Tibial artery (tissue), 4 donors: ENCODE measurements around the gene KYNU.

ENCODE experiments used
- DNase-seq, 2 donors: peaks; one replicate each; pipeline ENCODE4 v3.0.0-alpha.2; 2019
- H3K27ac ChIP-seq, 2 donors: fragments of 200-600 bp; sonication (generic) in 1 of 2; 1 replicate in 1 of 2; 2 replicates in 1 of 2; pipeline ENCODE4 v1.5.1; 2018 to 2019; ENCODE audit warnings: mild to moderate bottlenecking in 1 of 2
- H3K27me3 ChIP-seq, 2 donors: fragments of 200-600 bp; sonication (generic) in 1 of 2; one replicate each; pipeline versions ENCODE4 v1.5.1 to v1.6.0; 2016 to 2019
- H3K36me3 ChIP-seq, 3 donors: fragments of 200-600 bp; sonication (generic) in 2 of 3; one replicate each; pipeline ENCODE4 v1.5.1; 2016 to 2019; ENCODE audit warnings: mild to moderate bottlenecking in 2 of 3
- H3K4me1 ChIP-seq, 4 donors: fragments of 200-600 bp; sonication (generic) in 2 of 4; 1 replicate in 3 of 4; 2 replicates in 1 of 4; pipeline ENCODE4 v1.5.1; 2016 to 2019
- H3K4me3 ChIP-seq, 2 donors: fragments of 200-600 bp; sonication (generic) in 1 of 2; 1 replicate in 1 of 2; 2 replicates in 1 of 2; pipeline ENCODE4 v1.5.1; 2018 to 2019; ENCODE audit warnings: mild to moderate bottlenecking in 2 of 2
- H3K9me3 ChIP-seq, 3 donors: fragments of 200-600 bp; sonication (generic) in 1 of 3; one replicate each; pipeline ENCODE4 v1.5.1; 2016 to 2019
- intact Hi-C: fragments of 100-400 bp; cut with DNase I; formaldehyde crosslinking; loops from one replicate; pipeline ENCODE4 v1.15.0; 2023; ENCODE audit warnings: low total_unique reads
- TF ChIP-seq, protein P1 (sequence below), 2 experiments: fragments of 200-600 bp in 1 of 2; fragments of 450-650 bp in 1 of 2; IDR thresholded peaks; one replicate each; pipeline ENCODE4 v1.5.1; 2017 to 2019; ENCODE audit warnings: antibody characterized with exemption in 2 of 2, mild to moderate bottlenecking in 1 of 2, moderate library complexity in 1 of 2

KYNU gene

GRCh38 chr2:142937347-142937746 lies 59.9 kb downstream of the KYNU start:
- intact Hi-C loops, result no loop called here
- Histone ChIP-seq H3K4me1 (no peaks in the 10 kb centered on the region), H3K27ac (no peak overlapping the region), H3K4me3 (no peak overlapping the region), H3K27me3 (no peaks in the 10 kb centered on the region), H3K9me3 (no peaks in the 10 kb centered on the region), H3K36me3 (no peaks in the 10 kb centered on the region)
- TF ChIP-seq, protein P1, sequence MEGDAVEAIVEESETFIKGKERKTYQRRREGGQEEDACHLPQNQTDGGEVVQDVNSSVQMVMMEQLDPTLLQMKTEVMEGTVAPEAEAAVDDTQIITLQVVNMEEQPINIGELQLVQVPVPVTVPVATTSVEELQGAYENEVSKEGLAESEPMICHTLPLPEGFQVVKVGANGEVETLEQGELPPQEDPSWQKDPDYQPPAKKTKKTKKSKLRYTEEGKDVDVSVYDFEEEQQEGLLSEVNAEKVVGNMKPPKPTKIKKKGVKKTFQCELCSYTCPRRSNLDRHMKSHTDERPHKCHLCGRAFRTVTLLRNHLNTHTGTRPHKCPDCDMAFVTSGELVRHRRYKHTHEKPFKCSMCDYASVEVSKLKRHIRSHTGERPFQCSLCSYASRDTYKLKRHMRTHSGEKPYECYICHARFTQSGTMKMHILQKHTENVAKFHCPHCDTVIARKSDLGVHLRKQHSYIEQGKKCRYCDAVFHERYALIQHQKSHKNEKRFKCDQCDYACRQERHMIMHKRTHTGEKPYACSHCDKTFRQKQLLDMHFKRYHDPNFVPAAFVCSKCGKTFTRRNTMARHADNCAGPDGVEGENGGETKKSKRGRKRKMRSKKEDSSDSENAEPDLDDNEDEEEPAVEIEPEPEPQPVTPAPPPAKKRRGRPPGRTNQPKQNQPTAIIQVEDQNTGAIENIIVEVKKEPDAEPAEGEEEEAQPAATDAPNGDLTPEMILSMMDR (IDR thresholded peaks at IDR 0.05), result no peak
- DNase-seq, result no peak

GRCh38 chr2:142938240-142938639 lies 60.8 kb downstream of the KYNU start:
- H3K4me3 ChIP-seq, result no peak overlapping the region
- intact Hi-C loops, result no loop called here
- no peaks in the 10 kb centered on the region for H3K9me3 ChIP-seq
- H3K27me3 ChIP-seq, result no peaks in the 10 kb centered on the region
- TF ChIP-seq, protein P1 (IDR thresholded peaks at IDR 0.05), result no peak
- H3K27ac ChIP-seq, result no peak overlapping the region
- DNase-seq, result no peak
- H3K4me1 ChIP-seq, result no peaks in the 10 kb centered on the region
- no peaks in the 10 kb centered on the region for H3K36me3 ChIP-seq

GRCh38 chr2:142940606-142941223 lies 63.3 kb downstream of the KYNU start:
- no peaks in the 10 kb centered on the region for H3K27me3 ChIP-seq
- no peaks in the 10 kb centered on the region for H3K36me3 ChIP-seq
- H3K9me3 ChIP-seq, result no peaks in the 10 kb centered on the region
- intact Hi-C loops, result no loop called here
- H3K4me3 ChIP-seq, result no peak overlapping the region
- H3K4me1 ChIP-seq, result no peaks in the 10 kb centered on the region
- no peak for DNase-seq
- TF ChIP-seq, protein P1 (IDR thresholded peaks at IDR 0.05), result no peak
- no peak overlapping the region for H3K27ac ChIP-seq

- intact Hi-C loops, result no loop called here
- no peak overlapping the region for H3K4me3 ChIP-seq
Observed at GRCh38 chr2:142942690-142943089, 65.2 kb downstream of the KYNU start.

GRCh38 chr2:142944264-142944663 lies 66.8 kb downstream of the KYNU start:
- intact Hi-C loops, result no loop called here
- no peak for DNase-seq

More at GRCh38 chr2:142942690-142943089, 65.2 kb downstream of the KYNU start:
- TF ChIP-seq, protein P1 (IDR thresholded peaks at IDR 0.05), result no peak
- H3K27ac ChIP-seq, result no peak overlapping the region
- no peaks in the 10 kb centered on the region for H3K4me1 ChIP-seq
- DNase-seq, result no peak
- no peaks in the 10 kb centered on the region for H3K27me3 ChIP-seq
- no peaks in the 10 kb centered on the region for H3K9me3 ChIP-seq
- H3K36me3 ChIP-seq, result no peaks in the 10 kb centered on the region

More at GRCh38 chr2:142944264-142944663, 66.8 kb downstream of the KYNU start:
- no peaks in the 10 kb centered on the region for H3K4me1 ChIP-seq
- no peak overlapping the region for H3K27ac ChIP-seq
- no peak overlapping the region for H3K4me3 ChIP-seq
- H3K36me3 ChIP-seq, result no peaks in the 10 kb centered on the region
- TF ChIP-seq, protein P1 (IDR thresholded peaks at IDR 0.05), result no peak
- H3K27me3 ChIP-seq, result no peaks in the 10 kb centered on the region
- H3K9me3 ChIP-seq, result no peaks in the 10 kb centered on the region
